SH-SY5Y (cell line): Measurements from ENCODE around the gene PCDH17.

Source experiments
- GATA2 ChIP-seq: IDR thresholded peaks from 2 replicates; pipeline ENCODE4 v1.6.1; 2011; ENCODE audit warnings: mild to moderate bottlenecking, low read depth, low read length
- GATA3 ChIP-seq: IDR thresholded peaks from 2 replicates; pipeline ENCODE4 v1.6.1; 2011; ENCODE audit warnings: low read depth, mild to moderate bottlenecking, low read length, moderate library complexity

DNA sequence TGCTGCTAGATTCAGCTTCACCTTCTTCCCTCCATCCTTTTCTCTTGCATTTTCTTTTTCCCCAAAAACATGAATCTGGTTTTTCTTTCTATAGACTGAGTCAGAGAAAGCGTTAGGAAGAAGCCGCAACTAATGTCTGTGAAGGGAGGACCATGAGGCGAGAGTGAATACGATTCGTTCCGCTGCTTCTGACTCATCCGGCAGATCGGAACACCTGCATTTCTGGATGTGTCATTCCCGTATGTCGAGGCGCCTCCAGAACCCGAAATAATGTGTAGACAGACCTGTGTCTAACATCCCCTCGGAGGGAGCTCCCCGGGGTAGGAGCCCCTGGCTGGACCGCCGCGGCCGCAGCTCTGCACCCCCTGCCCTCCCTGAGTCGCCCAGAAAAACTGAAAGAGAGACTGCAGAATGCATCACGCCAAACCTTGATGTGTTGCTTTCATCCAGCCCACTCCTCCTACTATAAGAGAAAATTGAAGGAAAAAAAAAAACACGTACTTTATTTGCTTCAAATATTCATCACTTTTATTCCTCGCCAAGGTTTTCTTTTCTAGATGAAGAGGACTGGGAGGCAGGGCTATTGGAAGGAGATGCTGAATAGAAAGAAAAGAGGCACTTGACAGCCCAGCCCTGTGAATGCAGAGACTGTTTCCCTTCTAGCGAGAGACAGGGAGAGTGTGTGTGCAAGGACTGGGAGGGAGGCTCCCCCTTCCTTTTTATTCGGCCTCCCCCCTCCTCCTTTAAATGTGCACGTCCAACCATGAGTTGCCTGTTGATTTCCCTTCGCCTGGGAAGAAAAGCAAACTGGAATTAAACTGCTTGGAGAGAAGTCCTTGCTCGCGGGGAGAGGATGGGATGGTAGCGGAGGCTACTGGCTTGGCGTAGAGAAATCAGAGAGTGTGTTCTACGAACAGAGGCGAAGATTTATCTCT, 616 bp upstream of the PCDH17 start:
- TF ChIP-seq GATA3 (no peak), GATA2 (no peak)
